Astrocyte (in vitro differentiated cells and primary cell): ENCODE results near the gene PDS5B. TPM values are rescaled to one million over a fixed set of nuclear protein-coding genes. Genes with fewer than 3 reads are reported as not detected.

ENCODE experiments used
- DNase-seq: peaks from one replicate; pipeline ENCODE4 v3.0.0-alpha.2; 2010; ENCODE audit warnings: low read depth
- FAIRE-seq: peaks from 2 replicates; lab custom pipeline; 2011; peaks lifted over from hg19 to GRCh38; lab: Jason Lieb, UNC
- H2AFZ ChIP-seq: 2 replicates; pipeline ENCODE4 v1.6.0; 2012; ENCODE audit warnings: low read depth, low read length, inconsistent platforms
- H3K27ac ChIP-seq: 2 replicates; pipeline ENCODE4 v1.5.1; 2011; ENCODE audit warnings: low read depth, low read length, inconsistent platforms
- H3K27me3 ChIP-seq: 2 replicates; pipeline ENCODE4 v1.6.0; 2011; ENCODE audit warnings: low read length, inconsistent platforms; ENCODE audit not compliant: insufficient read depth
- H3K36me3 ChIP-seq: 2 replicates; pipeline ENCODE4 v1.5.1; 2011; ENCODE audit warnings: low read length, inconsistent platforms; ENCODE audit not compliant: insufficient read depth
- H3K4me1 ChIP-seq: 2 replicates; pipeline ENCODE4 v1.5.1; 2011; ENCODE audit warnings: low read length, inconsistent platforms; ENCODE audit not compliant: insufficient read depth
- H3K4me2 ChIP-seq: 2 replicates; pipeline ENCODE4 v1.6.0; 2012; ENCODE audit warnings: low read length, inconsistent platforms
- H3K4me3 ChIP-seq: 2 replicates; pipeline ENCODE4 v1.5.1; 2011; ENCODE audit warnings: low read depth, mild to moderate bottlenecking, low read length, inconsistent platforms; ENCODE audit not compliant: insufficient read depth
- H3K79me2 ChIP-seq: 2 replicates; pipeline ENCODE4 v1.6.0; 2012; ENCODE audit warnings: mild to moderate bottlenecking, low read length, inconsistent platforms; ENCODE audit not compliant: insufficient read depth
- H3K9ac ChIP-seq: 2 replicates; pipeline ENCODE4 v1.6.0; 2012; ENCODE audit warnings: mild to moderate bottlenecking, low read length, inconsistent platforms
- H3K9me3 ChIP-seq: 2 replicates; pipeline ENCODE4 v1.5.1; 2012; ENCODE audit warnings: low read depth, mild to moderate bottlenecking, low read length, inconsistent platforms; ENCODE audit not compliant: insufficient read depth
- H4K20me1 ChIP-seq: 2 replicates; pipeline ENCODE4 v1.6.0; 2012; ENCODE audit warnings: low read length, inconsistent platforms; ENCODE audit not compliant: insufficient read depth
- H3K27ac Mint-ChIP-seq: one replicate; pipeline ENCODE4 v1.8.0; 2021; ENCODE audit warnings: mild to moderate bottlenecking, mixed read lengths; ENCODE audit not compliant: unreplicated experiment
- H3K27me3 Mint-ChIP-seq: one replicate; pipeline ENCODE4 v1.8.0; 2021; ENCODE audit warnings: low read depth, mixed read lengths; ENCODE audit not compliant: unreplicated experiment
- H3K36me3 Mint-ChIP-seq: one replicate; pipeline ENCODE4 v1.8.0; 2021; ENCODE audit warnings: low read depth, mixed read lengths; ENCODE audit not compliant: unreplicated experiment
- H3K4me1 Mint-ChIP-seq: one replicate; pipeline ENCODE4 v1.8.0; 2021; ENCODE audit warnings: low read depth, mixed read lengths; ENCODE audit not compliant: unreplicated experiment
- H3K4me3 Mint-ChIP-seq: one replicate; pipeline ENCODE4 v1.8.0; 2021; ENCODE audit warnings: mild to moderate bottlenecking, moderate library complexity, mixed read lengths; ENCODE audit not compliant: unreplicated experiment
- H3K9me3 Mint-ChIP-seq: one replicate; pipeline ENCODE4 v1.8.0; 2021; ENCODE audit warnings: mild to moderate bottlenecking, mixed read lengths; ENCODE audit not compliant: unreplicated experiment
- EZH2 ChIP-seq: IDR thresholded peaks from 2 replicates; pipeline ENCODE4 v1.6.1; 2012; ENCODE audit warnings: mild to moderate bottlenecking, low read length, inconsistent platforms; ENCODE audit not compliant: insufficient read depth
- total RNA-seq: library from RNA; stranded (reverse); gene quantifications from 2 replicates; pipeline ENCODE4 v1.2.1, GENCODE V29; 2021
- TF ChIP-seq, protein P1 (sequence below): IDR thresholded peaks from 2 replicates; pipeline ENCODE4 v1.5.1; 2011; ENCODE audit warnings: low read depth, mild to moderate bottlenecking, inconsistent platforms, low read length, moderate library complexity; ENCODE audit not compliant: insufficient read depth

PDS5B gene
- total RNA-seq, 1 donor from 2014 or later: 43.1 TPM

DNA sequence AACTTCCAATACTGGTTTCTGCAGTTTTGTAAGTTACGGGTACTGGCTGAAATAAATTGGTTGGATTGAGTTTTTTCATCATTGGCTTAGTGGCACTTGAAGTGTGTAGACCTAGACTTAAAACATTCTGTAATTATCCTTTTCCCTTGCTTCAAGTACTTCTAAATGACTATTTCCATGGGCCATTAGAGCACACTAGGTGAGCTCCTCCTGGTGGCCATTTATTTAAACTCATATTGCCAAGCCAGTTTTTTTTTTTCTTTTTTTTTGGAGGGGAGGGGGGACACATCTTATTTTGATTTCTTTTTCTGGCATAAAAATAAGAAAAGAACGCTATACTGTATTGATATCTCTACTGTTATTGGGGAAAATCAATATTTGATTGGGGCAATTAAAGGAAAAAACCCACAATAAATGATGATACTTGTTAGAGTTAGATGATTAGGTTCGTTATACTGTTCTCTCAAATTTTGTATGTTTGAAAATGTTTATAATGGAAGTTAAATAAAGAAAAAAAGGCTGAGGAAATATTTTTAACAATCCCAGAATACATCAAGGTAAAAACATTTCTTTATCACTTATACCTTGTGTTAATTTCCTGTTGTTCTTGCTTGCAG is 82.9 kb downstream of the PDS5B start:
- Mint-ChIP-seq H3K9me3 (peaks cover 3% of the 10 kb centered on the region), H3K27me3 (no peaks in the 10 kb centered on the region), H3K36me3 (peaks cover 11% of the 10 kb centered on the region), H3K4me1 (no peaks in the 10 kb centered on the region), H3K4me3 (no peak overlapping the region), H3K27ac (no peak overlapping the region)
- Histone ChIP-seq H3K4me1 (no peaks in the 10 kb centered on the region), H3K9ac (no peak overlapping the region), H3K79me2 (no peaks in the 10 kb centered on the region), H3K4me3 (no peak overlapping the region), H2AFZ (no peak overlapping the region), H3K4me2 (no peak overlapping the region), H3K9me3 (no peaks in the 10 kb centered on the region), H3K36me3 (no peaks in the 10 kb centered on the region), H3K27me3 (no peaks in the 10 kb centered on the region), H4K20me1 (no peaks in the 10 kb centered on the region), H3K27ac (no peak overlapping the region)
- TF ChIP-seq, protein P1, sequence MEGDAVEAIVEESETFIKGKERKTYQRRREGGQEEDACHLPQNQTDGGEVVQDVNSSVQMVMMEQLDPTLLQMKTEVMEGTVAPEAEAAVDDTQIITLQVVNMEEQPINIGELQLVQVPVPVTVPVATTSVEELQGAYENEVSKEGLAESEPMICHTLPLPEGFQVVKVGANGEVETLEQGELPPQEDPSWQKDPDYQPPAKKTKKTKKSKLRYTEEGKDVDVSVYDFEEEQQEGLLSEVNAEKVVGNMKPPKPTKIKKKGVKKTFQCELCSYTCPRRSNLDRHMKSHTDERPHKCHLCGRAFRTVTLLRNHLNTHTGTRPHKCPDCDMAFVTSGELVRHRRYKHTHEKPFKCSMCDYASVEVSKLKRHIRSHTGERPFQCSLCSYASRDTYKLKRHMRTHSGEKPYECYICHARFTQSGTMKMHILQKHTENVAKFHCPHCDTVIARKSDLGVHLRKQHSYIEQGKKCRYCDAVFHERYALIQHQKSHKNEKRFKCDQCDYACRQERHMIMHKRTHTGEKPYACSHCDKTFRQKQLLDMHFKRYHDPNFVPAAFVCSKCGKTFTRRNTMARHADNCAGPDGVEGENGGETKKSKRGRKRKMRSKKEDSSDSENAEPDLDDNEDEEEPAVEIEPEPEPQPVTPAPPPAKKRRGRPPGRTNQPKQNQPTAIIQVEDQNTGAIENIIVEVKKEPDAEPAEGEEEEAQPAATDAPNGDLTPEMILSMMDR: peak; percentile 82
- TF ChIP-seq EZH2: no peak
- DNase-seq: peak; percentile 42
- FAIRE-seq: no peak

GRCh38 chr13:32674503-32674902 is 88.3 kb downstream of the PDS5B start:
- Histone ChIP-seq H3K4me1 (no peaks in the 10 kb centered on the region), H3K9me3 (no peaks in the 10 kb centered on the region), H3K9ac (no peak overlapping the region), H3K36me3 (no peaks in the 10 kb centered on the region), H3K27me3 (no peaks in the 10 kb centered on the region), H2AFZ (no peak overlapping the region), H3K4me3 (no peak overlapping the region), H3K27ac (no peak overlapping the region), H3K79me2 (no peaks in the 10 kb centered on the region), H4K20me1 (no peaks in the 10 kb centered on the region), H3K4me2 (no peak overlapping the region)
- Mint-ChIP-seq H3K27ac (no peak overlapping the region), H3K36me3 (peaks cover 15% of the 10 kb centered on the region), H3K4me1 (peaks cover 4% of the 10 kb centered on the region), H3K27me3 (no peaks in the 10 kb centered on the region), H3K4me3 (no peak overlapping the region), H3K9me3 (peaks cover 3% of the 10 kb centered on the region)
- FAIRE-seq (no peak), DNase-seq (no peak)
- no peak for TF ChIP-seq EZH2
- TF ChIP-seq, protein P1: no peak

GRCh38 chr13:32676242-32676641 is 90.0 kb downstream of the PDS5B start:
- H3K9ac ChIP-seq: no peak overlapping the region
- H3K79me2 ChIP-seq: no peaks in the 10 kb centered on the region
- H3K36me3 ChIP-seq: no peaks in the 10 kb centered on the region
- Mint-ChIP-seq H3K9me3 (peaks cover 3% of the 10 kb centered on the region), H3K27ac (peak overlapping the region; percentile 27), H3K4me3 (no peak overlapping the region), H3K4me1 (peaks cover 4% of the 10 kb centered on the region), H3K36me3 (peaks cover 17% of the 10 kb centered on the region), H3K27me3 (no peaks in the 10 kb centered on the region)
- DNase-seq (peak; percentile 35), FAIRE-seq (no peak)
- H3K4me3 ChIP-seq: no peak overlapping the region
- H3K4me2 ChIP-seq: peak overlapping the region; percentile 11
- H4K20me1 ChIP-seq: no peaks in the 10 kb centered on the region
- H3K9me3 ChIP-seq: no peaks in the 10 kb centered on the region
- H3K4me1 ChIP-seq: no peaks in the 10 kb centered on the region
- H3K27ac ChIP-seq: no peak overlapping the region
- H2AFZ ChIP-seq: no peak overlapping the region
- TF ChIP-seq, protein P1: no peak
- no peaks in the 10 kb centered on the region for H3K27me3 ChIP-seq
